SK-N-DZ (cell line): ENCODE measurements around the gene TTC24.
"Not testable (repeated sequence)": the region's sequence is repeated elsewhere in the genome, so short reads cannot be mapped to it uniquely, and the experiment has no call there.

Experiments used
- DNase-seq: peaks from one replicate; pipeline ENCODE4 v3.0.0-alpha.2; 2015; ENCODE audit warnings: low spot score

Gene TTC24

DNA sequence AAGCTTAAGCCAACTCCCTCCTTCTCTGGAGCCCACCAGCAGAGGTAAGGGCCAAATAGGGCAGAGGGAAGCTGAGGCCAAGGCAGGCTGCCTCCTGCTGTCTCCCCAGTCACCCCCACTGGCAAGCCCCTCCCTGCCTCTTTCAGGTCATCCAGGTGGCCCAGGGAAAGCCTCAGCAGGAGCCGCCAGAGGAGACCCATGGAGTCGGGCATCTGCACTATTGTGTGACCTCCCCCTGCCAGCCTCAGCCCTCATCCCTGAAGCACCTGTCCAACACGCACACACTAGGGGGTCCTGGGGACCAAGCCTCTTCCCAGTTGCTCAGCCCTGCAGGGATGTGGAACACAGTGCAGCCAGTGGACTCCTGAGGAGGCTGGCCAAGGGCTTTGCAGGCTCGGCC is 6.8 kb downstream of the TTC24 start:
- DNase-seq, result no peak

DNA sequence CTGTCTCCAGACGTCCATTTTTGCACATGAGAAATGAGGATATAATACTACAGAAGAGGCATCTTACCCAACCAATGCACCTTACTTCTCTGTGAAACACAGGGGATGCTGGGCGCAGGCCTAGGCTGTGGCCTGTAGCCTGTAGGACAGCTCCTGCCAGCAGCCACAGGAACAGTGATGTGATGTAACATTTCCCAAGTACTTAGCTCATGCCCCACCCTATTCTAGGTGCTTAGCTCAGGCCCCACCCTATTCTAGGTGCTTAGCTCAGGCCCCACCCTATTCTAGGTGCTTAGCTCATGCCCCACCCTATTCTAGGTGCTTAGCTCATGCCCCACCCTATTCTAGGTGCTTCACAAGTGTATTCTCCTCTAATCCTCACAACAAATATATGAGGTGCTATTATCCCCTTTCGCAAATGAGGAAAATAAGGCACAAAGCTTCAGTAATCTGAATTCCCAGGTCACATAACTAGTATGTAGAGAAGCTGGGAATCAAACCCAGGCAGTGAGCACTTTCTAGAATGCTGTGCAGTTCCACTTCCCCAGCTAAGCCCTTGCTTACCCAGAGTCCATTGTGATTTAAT is 7.5 kb downstream of the TTC24 start:
- no peak for DNase-seq

GRCh38 chr1:156587927-156588326 is 8.4 kb downstream of the TTC24 start:
- not testable (repeated sequence) for DNase-seq

DNA sequence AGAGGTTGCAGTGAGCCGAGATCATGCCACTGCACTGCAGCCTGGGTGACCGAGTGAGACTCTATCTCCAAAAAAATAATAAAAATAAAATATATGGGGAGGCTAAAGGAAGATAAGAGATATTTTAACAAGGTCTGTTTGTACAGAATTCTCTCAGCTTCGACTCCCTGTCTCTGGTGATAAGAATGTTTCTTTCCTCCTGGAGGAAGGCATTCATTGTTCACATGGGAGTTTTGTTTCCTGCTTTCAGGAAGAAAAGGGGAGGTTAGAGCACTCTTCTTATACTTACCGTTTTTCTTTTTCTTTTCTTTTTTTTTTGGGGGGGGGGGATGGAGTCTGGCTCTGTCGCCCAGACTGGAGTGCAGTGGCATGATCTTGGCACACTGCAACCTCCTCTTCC is 10.0 kb downstream of the TTC24 start:
- DNase-seq, result no peak

- DNase-seq, result no peak
Measured at GRCh38 chr1:156590326-156591180, 11.0 kb downstream of the TTC24 start.

- DNase-seq, result no peak
Measured at GRCh38 chr1:156591181-156591431, 11.6 kb downstream of the TTC24 start.

DNA sequence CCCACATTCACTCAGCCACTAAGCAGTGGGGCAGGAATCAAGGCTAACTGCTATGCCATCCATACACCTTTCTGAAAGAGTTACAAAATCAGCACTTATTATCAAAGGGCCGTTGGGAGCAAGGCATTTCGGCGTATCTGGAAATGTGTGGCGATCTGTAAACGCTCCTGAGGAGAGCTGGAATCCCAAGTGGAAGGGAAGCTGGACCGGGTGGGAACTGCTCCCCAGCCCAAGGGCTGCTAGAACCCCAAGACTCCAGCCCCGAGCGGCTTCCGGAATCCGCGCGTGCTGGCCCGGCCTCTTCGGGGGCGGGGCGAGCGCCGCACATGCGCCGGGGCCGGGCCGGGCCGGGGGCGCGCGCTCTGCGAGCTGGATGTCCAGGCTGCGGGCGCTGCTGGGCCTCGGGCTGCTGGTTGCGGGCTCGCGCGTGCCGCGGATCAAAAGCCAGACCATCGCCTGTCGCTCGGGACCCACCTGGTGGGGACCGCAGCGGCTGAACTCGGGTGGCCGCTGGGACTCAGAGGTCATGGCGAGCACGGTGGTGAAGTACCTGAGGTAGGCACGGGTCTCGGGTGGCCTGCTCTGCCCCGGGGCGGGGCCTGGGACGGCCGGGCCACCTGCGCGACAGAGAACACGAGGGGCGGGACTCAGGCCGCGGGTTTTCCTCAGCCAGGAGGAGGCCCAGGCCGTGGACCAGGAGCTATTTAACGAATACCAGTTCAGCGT is 12.1 kb downstream of the TTC24 start, which contains the start of gene NAXE:
Gene NAXE, plus strand, starts transcription at position 345 of the 726 bp plus-strand sequence. Its CDS starts 29 bp downstream, at position 374.
- peak; percentile 70 for DNase-seq

GRCh38 chr1:156592158-156592909 is 12.8 kb downstream of the TTC24 start:
- DNase-seq, result no peak

DNA sequence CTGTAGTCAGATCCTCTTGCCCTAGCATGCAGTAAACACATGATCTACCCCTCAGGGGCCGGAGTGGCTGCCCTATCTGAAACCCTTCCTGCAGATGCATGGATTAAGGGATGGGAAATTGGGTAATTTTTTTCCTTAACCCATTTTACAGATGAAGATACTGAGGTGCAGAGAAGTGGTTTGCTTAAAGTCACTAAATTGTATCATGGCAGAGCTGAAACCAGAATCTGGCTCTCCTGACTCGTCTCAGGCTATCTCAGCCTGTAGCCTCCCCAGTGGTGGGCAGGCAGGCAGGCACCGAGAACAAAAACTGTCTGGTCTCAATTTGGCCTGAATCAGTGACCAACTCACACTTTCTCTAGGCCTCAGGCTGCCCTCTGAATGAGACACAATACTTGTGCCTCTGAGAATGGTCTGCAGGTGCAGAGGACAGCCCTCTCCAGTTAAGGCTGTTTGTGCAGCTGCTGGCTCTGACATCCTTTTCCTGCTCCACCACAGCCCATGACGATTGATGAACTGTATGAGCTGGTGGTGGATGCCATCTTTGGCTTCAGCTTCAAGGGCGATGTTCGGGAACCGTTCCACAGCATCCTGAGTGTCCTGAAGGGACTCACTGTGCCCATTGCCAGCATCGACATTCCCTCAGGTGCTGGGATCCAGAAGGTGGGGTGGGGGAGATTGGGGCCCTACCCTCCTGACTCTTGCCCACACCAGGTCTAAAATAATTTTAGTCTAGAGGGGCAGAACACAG is 13.6 kb downstream of the TTC24 start:
- DNase-seq, result no peak

GRCh38 chr1:156593661-156593989 is 14.1 kb downstream of the TTC24 start:
- DNase-seq, result no peak

DNA sequence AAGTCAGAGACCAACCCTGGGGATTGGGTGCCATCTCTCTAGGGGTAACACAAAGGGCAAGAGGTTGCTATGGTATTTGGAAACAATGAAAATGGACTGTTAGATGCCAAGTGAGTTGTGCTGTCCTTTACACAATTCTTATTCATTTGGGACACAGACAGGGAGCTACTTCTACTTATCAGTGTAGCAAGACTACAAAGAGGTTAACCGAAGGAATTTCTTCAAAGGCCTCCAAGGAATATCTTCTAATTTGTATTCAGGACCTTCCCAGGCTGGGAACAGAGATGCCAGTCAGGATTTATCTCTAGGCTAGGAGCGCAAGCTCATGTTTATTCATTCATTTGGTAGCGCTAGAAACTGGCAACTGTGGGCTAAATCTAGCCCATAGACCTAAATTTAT is 14.7 kb downstream of the TTC24 start:
- no peak for DNase-seq

DNA sequence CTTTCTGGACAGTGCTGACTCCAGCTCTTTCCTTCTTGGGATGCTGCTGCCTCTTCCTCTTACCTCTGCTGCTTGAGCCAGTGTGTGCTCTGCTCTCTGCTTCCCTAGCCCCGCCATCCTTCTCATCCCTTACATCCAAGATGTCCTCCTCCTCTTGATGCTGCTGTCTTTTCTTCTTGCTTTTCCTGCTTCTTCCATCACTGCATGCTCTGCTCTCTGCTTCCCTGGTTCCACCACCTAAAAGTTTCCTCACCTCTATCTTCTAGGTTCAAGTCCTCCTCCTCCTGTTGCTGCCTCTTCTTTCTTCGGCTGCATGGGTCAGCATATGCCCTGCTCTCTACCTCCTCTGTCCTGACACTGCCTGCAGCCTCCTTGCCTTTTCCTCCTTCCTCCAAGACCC is 15.5 kb downstream of the TTC24 start:
- no peak for DNase-seq

- DNase-seq, result no peak
Measured at GRCh38 chr1:156596426-156596825, 16.9 kb downstream of the TTC24 start.

DNA sequence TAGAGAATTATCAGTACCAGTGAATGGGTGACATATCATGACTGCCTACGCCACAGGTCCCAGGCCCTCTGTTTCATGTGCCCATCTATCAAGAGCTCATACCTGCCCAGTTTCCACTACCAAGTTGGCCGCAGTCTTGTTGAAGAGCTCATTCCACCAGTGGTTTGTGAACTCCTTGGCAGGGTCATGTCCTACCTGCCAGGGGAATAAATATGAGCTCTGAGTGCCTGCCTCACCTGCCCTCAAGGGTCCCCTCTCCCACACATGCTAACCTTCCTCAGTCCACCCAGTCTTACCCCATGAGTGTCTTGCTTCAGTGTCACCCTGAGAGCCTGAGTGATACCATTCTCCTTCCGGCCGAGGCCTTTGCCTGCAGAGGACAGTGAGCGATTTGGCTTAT is 18.6 kb downstream of the TTC24 start:
- no peak for DNase-seq

GRCh38 chr1:156598731-156599432 is 19.4 kb downstream of the TTC24 start:
- DNase-seq, result no peak

DNA sequence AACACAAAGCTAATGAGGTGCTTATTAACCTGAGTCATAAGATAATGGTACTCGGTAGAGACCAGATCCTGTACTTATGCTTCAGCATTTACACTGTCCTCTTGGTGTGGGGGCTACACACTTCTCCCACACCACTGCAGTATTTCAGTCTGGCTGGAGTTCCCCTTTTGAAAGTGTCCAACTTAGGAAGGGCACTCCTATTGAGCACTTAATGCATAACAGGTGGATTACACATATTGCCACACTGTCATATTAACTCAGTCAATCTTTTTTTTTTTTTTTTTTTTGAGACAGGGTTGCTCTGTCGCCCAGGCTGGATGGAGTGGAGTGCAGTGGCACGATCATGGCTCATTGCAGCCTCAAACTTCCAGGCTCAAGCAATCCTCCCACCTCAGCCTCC is 20.3 kb downstream of the TTC24 start:
- DNase-seq, result no peak

DNA sequence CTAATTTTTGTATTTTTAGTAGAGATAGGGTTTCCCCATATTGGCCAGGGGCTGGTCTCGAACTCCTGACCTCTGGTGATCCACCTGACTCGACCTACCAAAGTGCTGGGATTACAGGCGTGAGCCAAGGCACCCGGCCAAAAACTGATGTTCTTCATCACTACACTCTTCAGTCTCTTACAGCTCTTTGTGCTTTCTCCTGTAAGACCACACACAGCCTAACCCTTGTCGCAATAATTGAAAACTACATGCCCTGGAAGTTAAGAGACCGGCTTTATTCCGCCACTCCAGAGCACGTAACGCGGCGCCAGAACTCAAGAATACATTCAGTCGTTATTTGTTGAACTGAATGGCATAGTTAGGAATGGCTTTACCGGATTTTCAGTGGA is 21.2 kb downstream of the TTC24 start:
- DNase-seq, result no peak

DNA sequence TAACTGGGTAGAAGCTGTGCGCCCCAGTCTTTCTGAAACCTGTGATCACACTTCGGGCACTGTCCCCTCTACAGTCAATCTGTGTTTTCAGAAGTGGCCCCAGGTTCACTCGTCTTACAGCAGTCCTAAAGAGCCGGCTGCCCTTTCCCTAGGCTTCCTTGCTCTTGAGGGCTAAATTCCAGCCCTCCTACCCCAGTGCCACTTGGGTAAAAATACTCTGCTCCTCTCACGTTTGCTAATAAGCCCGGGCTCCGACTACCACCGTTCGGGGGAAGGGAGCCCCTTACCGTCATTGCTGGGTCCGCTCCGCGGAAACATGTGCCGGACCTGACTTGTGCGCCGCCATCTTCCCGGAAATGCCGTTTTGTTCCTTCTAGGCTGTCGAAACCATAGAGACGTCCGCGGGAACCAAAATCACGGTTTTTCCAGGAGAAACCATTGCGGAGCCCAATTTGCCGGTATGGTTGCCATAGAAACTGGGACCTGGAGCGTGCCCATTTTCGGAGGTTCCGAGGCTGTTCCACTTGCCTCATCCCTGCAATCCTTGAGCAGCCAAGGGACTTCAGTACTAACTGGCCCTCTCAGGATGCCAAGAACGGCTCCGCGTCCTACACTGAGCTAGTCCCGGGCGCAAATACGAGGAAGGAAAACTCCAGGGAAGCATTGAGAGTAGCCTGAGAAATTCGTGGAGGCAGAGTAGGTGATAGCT is 21.8 kb downstream of the TTC24 start, which contains the start of gene GPATCH4:
Gene GPATCH4, minus strand, starts transcription at position 358 of the 709 bp plus-strand sequence.
- peak; percentile 91 for DNase-seq

DNA sequence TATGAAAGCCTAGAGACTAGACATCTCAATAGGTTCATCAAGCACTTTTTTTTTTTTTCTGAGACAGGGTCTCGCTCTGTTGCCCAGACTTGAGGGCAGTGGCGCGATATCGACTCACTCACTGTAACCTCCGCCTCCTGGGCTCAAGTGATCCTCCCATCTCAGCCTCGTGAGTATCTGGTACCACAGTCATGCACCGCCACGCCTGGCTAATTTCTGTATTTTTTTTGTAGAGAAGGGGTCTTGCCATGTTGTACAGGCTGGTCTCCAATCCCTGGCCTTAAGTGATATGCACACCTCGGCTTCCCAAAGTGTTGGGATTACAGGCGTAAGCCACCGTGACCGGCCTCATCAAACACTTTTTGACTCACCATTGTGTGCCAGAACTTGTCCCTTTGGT is 22.4 kb downstream of the TTC24 start:
- no peak for DNase-seq

DNA sequence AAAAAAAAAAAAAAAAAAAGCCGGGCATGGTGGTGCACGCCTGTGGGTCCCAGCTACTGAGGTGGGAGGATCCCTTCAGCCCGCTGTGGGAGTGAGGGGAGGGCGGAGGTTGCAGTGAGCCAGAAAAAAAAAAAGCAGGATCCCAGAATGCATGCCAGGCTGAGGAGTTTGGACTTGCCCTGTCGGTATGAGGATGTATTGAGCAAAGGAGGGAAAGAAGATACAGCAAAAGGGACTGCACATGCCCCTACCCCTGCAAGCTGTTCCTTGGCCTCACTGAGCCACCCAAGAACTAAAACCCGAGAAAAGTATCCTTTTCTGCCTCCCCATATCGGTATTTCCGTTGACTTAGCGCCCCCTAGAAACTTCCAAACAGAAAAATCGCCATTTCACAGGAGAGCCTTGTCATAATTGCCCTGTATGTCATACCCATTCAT is 23.1 kb downstream of the TTC24 start:
- DNase-seq, result no peak
